Common myeloid progenitor, CD34-positive (primary cell): ENCODE results near the gene TIMM44.

Experiments used
- CTCF ChIA-PET: fragments of 350-600 bp; sonication (Branson Sonifier 250); formaldehyde crosslinking; loops from one replicate; lab custom pipeline; 2021; ENCODE audit warnings: antibody characterized with exemption; lab: Charles Lee
- POLR2A ChIA-PET: fragments of 350-600 bp; sonication (Branson Sonifier 250); formaldehyde crosslinking; loops from one replicate; lab custom pipeline; 2021; ENCODE audit warnings: antibody characterized with exemption; lab: Charles Lee
- DNase-seq, 3 donors: peaks; one replicate each; pipeline versions ENCODE4 v3.0.0 to v3.0.0-alpha.2; 2013
- H3K27ac ChIP-seq, 2 experiments: 1 replicate in 1 of 2; 2 replicates in 1 of 2; pipeline ENCODE4 v1.7.0; 2013; ENCODE audit warnings: inconsistent platforms in 2 of 2, low read length in 2 of 2, mild to moderate bottlenecking in 2 of 2, low read depth in 1 of 2, moderate library complexity in 1 of 2; ENCODE audit not compliant: severe bottlenecking in 2 of 2, insufficient read depth in 1 of 2, poor library complexity in 1 of 2
- H3K27me3 ChIP-seq, 5 experiments: replicated peaks in 2 of 5; 1 replicate in 3 of 5; 2 replicates in 2 of 5; pipeline versions ENCODE4 v1.6.1 to v1.7.0; 2013; ENCODE audit warnings: low read length in 4 of 5, mild to moderate bottlenecking in 2 of 5, moderate library complexity in 2 of 5, inconsistent platforms in 1 of 5; ENCODE audit not compliant: insufficient read depth in 5 of 5, control insufficient read depth in 4 of 5
- H3K36me3 ChIP-seq, 4 experiments: 1 replicate in 2 of 4; 2 replicates in 2 of 4; pipeline versions ENCODE4 v1.6.1 to v1.7.0; 2013; ENCODE audit warnings: low read length in 3 of 4, control low read depth in 1 of 4, mild to moderate bottlenecking in 1 of 4; ENCODE audit not compliant: control insufficient read depth in 4 of 4, insufficient read depth in 4 of 4
- H3K4me1 ChIP-seq, 4 experiments: 1 replicate in 3 of 4; 2 replicates in 1 of 4; pipeline versions ENCODE4 v1.6.1 to v1.7.1; 2013; ENCODE audit warnings: low read length in 3 of 4, mild to moderate bottlenecking in 3 of 4, control low read depth in 1 of 4, inconsistent platforms in 1 of 4, moderate library complexity in 1 of 4; ENCODE audit not compliant: control insufficient read depth in 4 of 4, insufficient read depth in 4 of 4; ENCODE audit errors: control extremely low read depth in 1 of 4
- H3K4me3 ChIP-seq, 7 experiments: 1 replicate in 4 of 7; 2 replicates in 3 of 7; pipeline versions ENCODE4 v1.5.1 to v1.7.0; 2013; ENCODE audit warnings: mild to moderate bottlenecking in 7 of 7, low read length in 6 of 7, moderate library complexity in 6 of 7, inconsistent platforms in 2 of 7, low read depth in 2 of 7, control low read depth in 1 of 7; ENCODE audit not compliant: insufficient read depth in 4 of 7, control insufficient read depth in 1 of 7; ENCODE audit errors: extremely low read depth in 1 of 7
- H3K9me3 ChIP-seq, 5 experiments: 1 replicate in 4 of 5; 2 replicates in 1 of 5; pipeline versions ENCODE4 v1.6.1 to v1.7.1; 2013; ENCODE audit warnings: low read length in 4 of 5, mild to moderate bottlenecking in 2 of 5, inconsistent platforms in 1 of 5, low read depth in 1 of 5, moderate library complexity in 1 of 5; ENCODE audit not compliant: control insufficient read depth in 4 of 5, insufficient read depth in 2 of 5; ENCODE audit errors: control extremely low read depth in 1 of 5
- WGBS: methylation state at CpG from one replicate; pipeline ENCODE4 v1.1.5; 2013; ENCODE audit not compliant: insufficient coverage; 5-methylcytosine and 5-hydroxymethylcytosine counted together

TIMM44 gene

DNA sequence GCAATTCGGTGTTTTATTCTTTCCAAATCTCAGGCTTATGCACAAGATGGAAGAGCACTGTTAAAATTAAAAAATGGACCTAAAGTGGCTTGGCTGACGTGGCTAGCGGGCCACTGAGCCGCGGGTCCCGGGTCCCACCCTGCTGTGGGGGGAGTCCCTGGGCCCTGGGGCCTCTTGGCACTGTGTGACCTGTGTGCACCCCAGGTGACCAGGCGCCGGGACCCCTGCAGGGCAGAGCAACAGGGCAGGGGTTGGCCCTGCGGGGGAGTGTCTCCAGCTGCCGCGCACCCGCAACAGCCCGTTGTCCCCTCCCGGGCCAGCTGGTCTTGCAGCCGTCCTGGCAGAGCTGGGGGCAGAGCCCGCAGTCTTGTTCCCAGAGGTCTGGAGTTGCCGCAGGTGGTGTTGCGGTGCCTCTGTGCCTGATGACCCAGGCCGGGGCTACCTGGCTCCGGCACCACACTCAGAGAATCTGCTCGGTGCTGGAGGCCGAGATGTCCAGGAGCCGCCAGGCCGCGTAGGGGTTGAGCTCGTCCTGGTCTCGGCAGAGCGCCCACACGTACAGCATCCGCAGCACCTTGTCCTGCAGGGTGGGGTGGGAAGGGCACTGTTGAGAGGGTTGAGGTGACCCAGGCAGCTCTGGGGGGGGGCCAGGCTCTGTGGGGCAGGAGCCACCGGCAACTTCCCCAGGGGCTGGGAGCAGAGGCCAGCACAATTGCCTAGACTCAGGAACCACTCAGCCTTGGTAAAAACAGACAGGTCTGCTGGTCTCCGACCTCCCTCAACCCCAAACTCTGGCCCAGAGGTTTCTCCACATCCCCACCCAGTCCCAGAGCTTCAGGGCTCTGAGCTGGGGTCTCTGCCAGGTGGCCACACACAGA, 16.5 kb downstream of the TIMM44 start:
- POLR2A ChIA-PET: interaction anchor here (1.1 kb wide), 1 partner anchor 17 kb away, joined by 4 read pairs; no protein-coding TSS in a partner anchor
- CTCF ChIA-PET: interaction anchor here (1.1 to 4.0 kb wide), 7 partner anchors 9 to 76 kb away, joined by 3 to 20 read pairs (median 4); partner anchors contain the start of genes MAP2K7 and TIMM44
- Histone ChIP-seq H3K9me3 (no peaks in the 10 kb centered on the region), H3K4me1 (peaks cover 0 to 28% (median 17%) of the 10 kb centered on the region in 4 experiments), H3K27me3 (no peaks in the 10 kb centered on the region), H3K4me3 (no peak overlapping the region), H3K36me3 (peaks cover 2 to 35% (median 27%) of the 10 kb centered on the region in 4 experiments), H3K27ac (no peak overlapping the region)
- WGBS: 95% methylated on average over 25 of the region's 32 CpGs
- no peak for DNase-seq

DNA sequence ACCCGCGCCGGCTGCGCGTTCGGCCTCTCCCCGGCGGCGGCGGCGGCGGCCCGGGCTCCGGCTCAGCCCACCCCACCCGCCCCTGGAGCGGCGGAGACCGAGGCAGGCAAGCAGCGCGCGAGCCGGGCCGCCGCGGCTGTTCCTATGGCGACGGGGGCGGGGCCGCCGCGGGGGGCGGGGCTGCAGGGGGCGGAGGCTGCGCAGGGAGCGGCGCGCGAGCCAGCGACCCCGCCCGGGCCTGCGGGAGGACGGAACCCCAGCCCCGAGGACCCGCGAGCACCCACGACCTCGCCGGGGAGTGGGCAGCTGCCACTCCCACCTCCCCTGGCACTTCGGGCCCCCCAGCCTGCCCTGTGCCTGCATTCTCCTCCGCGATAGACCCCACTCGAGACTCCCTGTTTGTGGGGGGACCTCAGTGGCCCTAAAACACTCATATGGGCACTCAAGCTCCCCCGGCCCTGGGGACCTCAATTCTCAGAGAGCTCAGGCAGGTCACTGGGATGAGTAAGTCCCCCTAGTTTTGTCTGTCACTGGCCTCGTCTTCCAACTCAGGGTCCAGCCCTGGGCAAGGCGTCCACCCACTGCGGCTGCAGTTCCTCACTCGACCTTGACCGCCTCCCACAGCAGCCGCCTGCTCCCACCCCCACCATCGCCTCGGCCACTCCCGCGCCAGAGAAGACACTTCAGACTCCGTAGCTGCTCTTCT, 17.3 kb downstream of the TIMM44 start, which contains the start of gene CTXN1:
Gene CTXN1 (minus strand): TSS at position 115 of the 706 bp plus-strand sequence. CDS start 597 bp downstream, outside the sequence.
- ChIA-PET POLR2A (interaction anchor here (1.1 kb wide), 1 partner anchor 18 kb away, joined by 4 read pairs; no protein-coding TSS in a partner anchor), CTCF (interaction anchor here (1.1 to 4.0 kb wide), 6 partner anchors 9 to 77 kb away, joined by 3 to 20 read pairs (median 4); partner anchors contain the start of genes MAP2K7 and TIMM44)
- H3K4me3 ChIP-seq: peak within 1 kb of the TSS in 6 of 7 experiments; percentile 10 to 68 (median 28)
- H3K9me3 ChIP-seq: no peaks in the 10 kb centered on the region
- WGBS: 24% methylated on average over 50 of the region's 65 CpGs
- DNase-seq: peak in 2 of 3 donors; percentile 52 to 57
- H3K27me3 ChIP-seq: no peaks in the 10 kb centered on the region
- peaks cover 0 to 36% (median 24%) of the 10 kb centered on the region in 4 experiments for H3K4me1 ChIP-seq
- peaks cover 0 to 28% (median 20%) of the 10 kb centered on the region in 4 experiments for H3K36me3 ChIP-seq
- peak within 1 kb of the TSS in 1 of 2 experiments; percentile 14 for H3K27ac ChIP-seq

DNA sequence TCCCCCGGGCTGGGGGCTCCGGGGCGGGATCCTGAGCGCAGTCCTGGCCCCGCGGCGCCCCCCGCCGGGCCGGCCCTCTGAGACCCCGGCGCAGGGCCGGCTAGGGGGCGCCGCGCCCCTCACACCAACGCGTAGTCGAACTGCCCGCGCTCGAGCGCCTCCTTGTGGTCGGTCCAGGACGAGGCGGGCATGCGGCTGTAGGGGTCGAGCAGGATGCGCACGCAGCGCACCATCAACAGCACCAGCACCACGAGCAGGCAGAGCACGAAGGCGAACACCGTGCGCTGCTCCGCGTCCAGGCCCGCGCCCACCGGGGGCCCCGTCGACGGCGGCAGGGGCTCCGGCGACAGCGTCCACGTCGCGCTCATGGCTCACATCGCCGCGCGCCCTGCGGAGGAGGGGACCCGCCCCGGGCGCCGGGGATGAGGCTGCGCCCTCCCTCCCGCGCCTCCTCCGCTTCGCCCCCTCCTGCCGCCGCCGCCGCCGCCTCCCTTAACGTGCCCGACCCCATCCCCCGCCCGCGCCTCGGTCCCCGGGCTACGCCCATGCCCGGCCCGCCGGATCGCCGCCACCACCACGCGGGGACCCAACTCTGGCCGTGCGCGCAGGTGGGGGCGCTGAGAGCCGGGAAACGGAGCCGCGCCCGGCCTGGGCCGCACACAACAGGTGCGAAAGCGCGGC, 18.2 kb downstream of the TIMM44 start:
- peaks cover 0 to 40% (median 28%) of the 10 kb centered on the region in 4 experiments for H3K4me1 ChIP-seq

DNA sequence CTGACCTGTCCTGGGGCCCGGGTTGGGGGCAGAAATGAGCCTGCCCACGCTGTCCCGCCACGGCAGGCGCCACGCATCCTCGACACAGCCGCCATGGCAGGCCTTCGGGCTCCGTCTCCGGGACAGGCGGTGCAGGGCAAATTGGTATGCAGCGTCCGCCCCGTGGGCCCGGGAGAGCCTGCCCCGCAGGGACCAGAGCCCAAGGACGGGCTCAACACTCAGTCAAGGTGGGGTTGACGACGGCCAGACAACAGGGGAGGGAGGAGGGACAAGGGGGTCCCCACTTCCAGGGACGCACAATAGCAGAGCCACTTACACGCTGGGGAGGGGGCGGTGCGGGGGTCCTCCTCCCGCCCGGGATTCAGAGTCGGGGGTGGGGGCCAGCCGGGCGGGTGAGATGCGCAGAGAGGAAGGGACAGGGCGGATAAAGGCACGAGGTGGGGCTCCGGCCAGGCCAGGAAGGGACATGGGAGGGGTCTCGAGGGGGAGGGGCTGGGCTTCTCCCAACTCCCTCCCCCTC, 18.8 kb downstream of the TIMM44 start:
- POLR2A ChIA-PET: no interaction called here
- CTCF ChIA-PET: interaction anchor here (1.2 to 3.0 kb wide), 3 partner anchors 9 to 71 kb away, joined by 7 to 14 read pairs (median 8); partner anchors contain the start of genes TGFBR3L and TIMM44
- Histone ChIP-seq H3K27me3 (peaks cover 0 to 1% (median 0%) of the 10 kb centered on the region in 5 experiments), H3K9me3 (no peaks in the 10 kb centered on the region), H3K36me3 (peaks cover 0 to 21% (median 14%) of the 10 kb centered on the region in 4 experiments), H3K4me1 (peaks cover 0 to 40% (median 31%) of the 10 kb centered on the region in 4 experiments), H3K4me3 (peak overlapping the region in 1 of 7 experiments; percentile 26), H3K27ac (no peak overlapping the region)
- DNase-seq: no peak
- WGBS: 55% methylated on average over 25 of the region's 34 CpGs

More for the DNA sequence above, 18.2 kb downstream of the TIMM44 start:
- H3K4me3 ChIP-seq: peak overlapping the region in 5 of 7 experiments; percentile 10 to 48 (median 26)
- DNase-seq: peak; percentile 82 to 89 (median 85)
- 0% methylated on average over 73 of the region's 98 CpGs for WGBS
- H3K36me3 ChIP-seq: peaks cover 0 to 21% (median 14%) of the 10 kb centered on the region in 4 experiments
- CTCF ChIA-PET: no interaction called here
- POLR2A ChIA-PET: no interaction called here
- H3K27me3 ChIP-seq: no peaks in the 10 kb centered on the region
- no peaks in the 10 kb centered on the region for H3K9me3 ChIP-seq
- no peak overlapping the region for H3K27ac ChIP-seq

DNA sequence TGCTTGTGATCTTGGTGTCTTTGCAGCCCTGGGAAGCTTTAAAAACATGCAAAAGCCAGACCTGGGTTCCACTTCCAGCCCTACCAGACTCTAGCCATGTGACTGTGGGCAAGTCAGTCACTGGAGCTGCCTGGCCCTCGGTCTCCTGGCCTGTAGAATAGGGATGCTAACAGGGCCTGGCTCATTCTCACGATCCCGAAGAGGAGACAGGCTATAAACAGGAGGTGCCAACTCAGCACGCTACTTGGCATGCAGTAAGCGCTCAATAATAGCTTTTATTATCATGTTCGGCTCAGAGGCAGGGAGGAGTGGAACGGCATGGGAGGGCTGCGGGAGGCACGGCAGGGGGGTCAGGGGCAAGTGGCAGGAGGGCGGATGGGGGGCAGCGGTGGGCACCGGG, 19.2 kb downstream of the TIMM44 start:
- Histone ChIP-seq H3K27ac (no peak overlapping the region), H3K36me3 (peaks cover 0 to 21% (median 14%) of the 10 kb centered on the region in 4 experiments), H3K4me1 (peaks cover 0 to 40% (median 32%) of the 10 kb centered on the region in 4 experiments), H3K9me3 (no peaks in the 10 kb centered on the region), H3K4me3 (no peak overlapping the region), H3K27me3 (peaks cover 0 to 6% (median 0%) of the 10 kb centered on the region in 5 experiments)
- ChIA-PET CTCF (interaction anchor here (1.2 to 3.0 kb wide), 4 partner anchors 9 to 70 kb away, joined by 5 to 14 read pairs (median 8); partner anchors contain the start of genes TGFBR3L and TIMM44), POLR2A (no interaction called here)
- 89% methylated on average over 12 of the region's 12 CpGs for WGBS
- DNase-seq: no peak
